Karpas-422 (cell line): ENCODE data around the gene SFTPB. TPM values are rescaled to one million over a fixed set of nuclear protein-coding genes. Genes with fewer than 3 reads are reported as not detected.
"Not testable (repeated sequence)": the region's sequence is repeated elsewhere in the genome, so short reads cannot be mapped to it uniquely, and the experiment has no call there.

Experiments used
- DNase-seq: peaks from one replicate; pipeline ENCODE4 v3.0.0-alpha.2; 2015
- H2AFZ ChIP-seq: fragments of 200-600 bp; sonication (generic); 2 replicates; pipeline ENCODE4 v1.6.1; 2014; ENCODE audit warnings: antibody characterized with exemption, low read length, mixed read lengths
- H3K27ac ChIP-seq: fragments of 200-600 bp; sonication (generic); 2 replicates; pipeline ENCODE4 v1.5.1; 2014; ENCODE audit warnings: mild to moderate bottlenecking, low read length, moderate library complexity
- H3K27me3 ChIP-seq: fragments of 200-600 bp; sonication (generic); 2 replicates; pipeline ENCODE4 v1.6.1; 2014; ENCODE audit warnings: low read length, mixed read lengths
- H3K36me3 ChIP-seq: fragments of 200-600 bp; sonication (generic); 2 replicates; pipeline ENCODE4 v1.6.1; 2014; ENCODE audit warnings: low read length, mixed read lengths; ENCODE audit not compliant: insufficient read depth
- H3K4me1 ChIP-seq: fragments of 200-600 bp; sonication (generic); 2 replicates; pipeline ENCODE4 v1.6.1; 2014; ENCODE audit warnings: mild to moderate bottlenecking, low read length, mixed read lengths
- H3K4me2 ChIP-seq: fragments of 200-600 bp; sonication (generic); 2 replicates; pipeline ENCODE4 v1.6.1; 2014; ENCODE audit warnings: low read length, low read depth, mild to moderate bottlenecking; ENCODE audit not compliant: poor library complexity, severe bottlenecking
- H3K4me3 ChIP-seq: fragments of 200-600 bp; sonication (generic); 2 replicates; pipeline ENCODE4 v1.5.1; 2014; ENCODE audit warnings: mild to moderate bottlenecking, antibody characterized with exemption, low read length, mixed read lengths
- H3K79me2 ChIP-seq: fragments of 200-600 bp; sonication (generic); 2 replicates; pipeline ENCODE4 v1.6.1; 2014; ENCODE audit warnings: mild to moderate bottlenecking, low read length, mixed read lengths
- H3K9ac ChIP-seq: fragments of 200-600 bp; sonication (generic); 2 replicates; pipeline ENCODE4 v1.6.0; 2014; ENCODE audit warnings: low read length
- H3K9me2 ChIP-seq: fragments of 200-600 bp; sonication (generic), shearing (Covaris generic); replicated peaks from 2 replicates; pipeline ENCODE4 v1.6.0; 2014; ENCODE audit warnings: mild to moderate bottlenecking, low read length, moderate library complexity; ENCODE audit not compliant: insufficient read depth
- H3K9me3 ChIP-seq: fragments of 300-700, 200-600 bp; sonication (generic); 2 replicates; pipeline ENCODE4 v1.6.1; 2014; ENCODE audit warnings: low read length, mixed read lengths
- H4K20me1 ChIP-seq: fragments of 200-600 bp; sonication (generic); 2 replicates; pipeline ENCODE4 v1.6.1; 2014; ENCODE audit warnings: mild to moderate bottlenecking, antibody characterized with exemption, low read length, low read depth; ENCODE audit not compliant: insufficient read depth
- total RNA-seq: library from RNA; depleted of rRNA; stranded (reverse); fragments of >200 nt; shearing (Covaris generic); gene quantifications from 2 replicates; pipeline ENCODE4 v1.2.3, GENCODE V29; 2014; ENCODE audit warnings: low replicate concordance; rRNA removed

Gene SFTPB
- total RNA-seq, 1 experiment from 2014 or later = not detected

GRCh38 chr2:85615413-85615728 lies 52.6 kb downstream of the SFTPB start:
- H3K79me2 ChIP-seq = peaks cover 67% of the 10 kb centered on the region
- no peak overlapping the region for H3K27ac ChIP-seq
- H3K4me1 ChIP-seq = peaks cover 46% of the 10 kb centered on the region
- DNase-seq = no peak
- no peak overlapping the region for H3K4me2 ChIP-seq
- no peaks in the 10 kb centered on the region for H3K9me3 ChIP-seq
- H4K20me1 ChIP-seq = peaks cover 25% of the 10 kb centered on the region
- H3K9ac ChIP-seq = no peak overlapping the region
- H3K9me2 ChIP-seq = no peaks in the 10 kb centered on the region
- H3K27me3 ChIP-seq = no peaks in the 10 kb centered on the region
- H3K4me3 ChIP-seq = peak overlapping the region; percentile 93; the same call in 1 of the 2 replicates
- peaks cover 21% of the 10 kb centered on the region for H3K36me3 ChIP-seq
- H2AFZ ChIP-seq = no peak overlapping the region

GRCh38 chr2:85614757-85615156 lies 53.2 kb downstream of the SFTPB start:
- H4K20me1 ChIP-seq = peaks cover 25% of the 10 kb centered on the region
- not testable (repeated sequence) for H3K27me3 ChIP-seq, H3K9me3 ChIP-seq, H3K9ac ChIP-seq, H3K27ac ChIP-seq, H2AFZ ChIP-seq, H3K4me3 ChIP-seq, DNase-seq, H3K4me2 ChIP-seq, H3K9me2 ChIP-seq
- peaks cover 66% of the 10 kb centered on the region for H3K79me2 ChIP-seq
- H3K4me1 ChIP-seq = peaks cover 48% of the 10 kb centered on the region
- H3K36me3 ChIP-seq = peaks cover 19% of the 10 kb centered on the region

GRCh38 chr2:85613717-85614515 lies 54.1 kb downstream of the SFTPB start:
- Histone ChIP-seq H3K9ac (no peak overlapping the region), H3K4me1 (peaks cover 42% of the 10 kb centered on the region)
- DNase-seq = no peak

GRCh38 chr2:85611705-85612587 lies 56.1 kb downstream of the SFTPB start, which contains the start of gene C2orf68:
Gene C2orf68, minus strand, starts transcription at chr2:85612066. Its CDS starts 82 bp downstream, at chr2:85611984.
- Histone ChIP-seq H2AFZ (peak within 1 kb of the TSS; percentile 58), H4K20me1 (peaks cover 3% of the 10 kb centered on the region), H3K9me2 (no peaks in the 10 kb centered on the region), H3K9ac (peak within 1 kb of the TSS; percentile 93), H3K27ac (peak within 1 kb of the TSS; percentile 82), H3K4me2 (peak within 1 kb of the TSS; percentile 90), H3K9me3 (no peaks in the 10 kb centered on the region), H3K36me3 (peaks cover 13% of the 10 kb centered on the region; the same call in 1 of the 2 replicates), H3K4me3 (peak within 1 kb of the TSS; percentile 81), H3K27me3 (no peaks in the 10 kb centered on the region), H3K79me2 (peaks cover 50% of the 10 kb centered on the region), H3K4me1 (peaks cover 25% of the 10 kb centered on the region)
- DNase-seq = peak; percentile 99

More at GRCh38 chr2:85613717-85614515, 54.1 kb downstream of the SFTPB start:
- H3K4me2 ChIP-seq = no peak overlapping the region
- peaks cover 62% of the 10 kb centered on the region for H3K79me2 ChIP-seq
- no peaks in the 10 kb centered on the region for H3K9me3 ChIP-seq
- no peak overlapping the region for H3K27ac ChIP-seq
- H3K36me3 ChIP-seq = peaks cover 12% of the 10 kb centered on the region
- H3K4me3 ChIP-seq = no peak overlapping the region
- peaks cover 18% of the 10 kb centered on the region for H4K20me1 ChIP-seq
- H3K9me2 ChIP-seq = no peaks in the 10 kb centered on the region
- H3K27me3 ChIP-seq = no peaks in the 10 kb centered on the region
- no peak overlapping the region for H2AFZ ChIP-seq

- DNase-seq = no peak
- no peaks in the 10 kb centered on the region for H3K9me2 ChIP-seq
Observed at GRCh38 chr2:85611217-85611704, 56.7 kb downstream of the SFTPB start.

More at GRCh38 chr2:85611217-85611704, 56.7 kb downstream of the SFTPB start:
- Histone ChIP-seq H3K9ac (peak overlapping the region; percentile 93), H2AFZ (peak overlapping the region; percentile 58), H3K27ac (peak overlapping the region; percentile 29; the same call in 1 of the 2 replicates), H3K27me3 (no peaks in the 10 kb centered on the region), H3K4me1 (peaks cover 23% of the 10 kb centered on the region), H4K20me1 (no peaks in the 10 kb centered on the region), H3K79me2 (peaks cover 43% of the 10 kb centered on the region), H3K4me3 (peak overlapping the region; percentile 81), H3K36me3 (peaks cover 13% of the 10 kb centered on the region; the same call in 1 of the 2 replicates), H3K4me2 (peak overlapping the region; percentile 90), H3K9me3 (no peaks in the 10 kb centered on the region)

Other genes with a start within 250 kb of the SFTPB start
- 0.32 and 0.37 TPM in 2 replicates for gene SH2D6, start 249.5 kb downstream of the SFTPB start, total RNA-seq
- 324 and 544 TPM in 2 replicates for gene MAT2A, start 129.0 kb downstream of the SFTPB start, total RNA-seq
- 31.6 and 47.0 TPM in 2 replicates for gene GGCX, start 106.7 kb downstream of the SFTPB start, total RNA-seq
- 122 and 141 TPM in 2 replicates for gene VAMP8, start 90.6 kb downstream of the SFTPB start, total RNA-seq
- gene VAMP5, start 83.8 kb downstream of the SFTPB start, total RNA-seq = 0.29 TPM in 1 of 2 replicates, not detected in the other
- 332 and 398 TPM in 2 replicates for gene RNF181, start 72.5 kb downstream of the SFTPB start, total RNA-seq
- gene TMEM150A, start 65.5 kb downstream of the SFTPB start, total RNA-seq = 13.3 and 17.2 TPM in 2 replicates
- 69.1 and 111 TPM in 2 replicates for gene C2orf68, start 56.1 kb downstream of the SFTPB start, total RNA-seq
- gene USP39, start 52.0 kb downstream of the SFTPB start, total RNA-seq = 111 and 118 TPM in 2 replicates
- gene GNLY, start 26.2 kb upstream of the SFTPB start, total RNA-seq = not detected in 2 replicates
- not detected in 2 replicates for gene ATOH8, start 85.8 kb upstream of the SFTPB start, total RNA-seq
- gene ST3GAL5, start 220.8 kb upstream of the SFTPB start, total RNA-seq = 3.8 and 5.0 TPM in 2 replicates